Psoas muscle (tissue), 8 donors: ENCODE results near the gene GRIN2C. TPM values are rescaled to one million over a fixed set of nuclear protein-coding genes. Genes with fewer than 3 reads are reported as not detected.

Experiments
- ATAC-seq, 4 donors: fragments of 200-7000 bp; cut with Tn5 transposase; one replicate each; pipeline ENCODE4 v1.9.1; 2020; ENCODE audit warnings: moderate library complexity in 3 of 4, mild to moderate bottlenecking in 2 of 4
- DNase-seq, 2 donors: peaks; one replicate each; pipeline ENCODE4 v3.0.0-alpha.2; 2020
- H3K27ac ChIP-seq: fragments of 200-600 bp; one replicate; pipeline ENCODE4 v1.8.0; 2022
- H3K27me3 ChIP-seq, 3 donors: fragments of 200-600 bp in 1 of 3; one replicate each; pipeline versions ENCODE4 v1.6.1 to v1.8.0; 2013 to 2022; ENCODE audit warnings: low read length in 2 of 3, mild to moderate bottlenecking in 2 of 3, moderate library complexity in 1 of 3; ENCODE audit not compliant: insufficient read depth in 3 of 3
- H3K36me3 ChIP-seq, 2 donors: fragments of 200-600 bp in 1 of 2; one replicate each; pipeline versions ENCODE4 v1.6.1 to v1.8.0; 2013 to 2022; ENCODE audit warnings: low read depth in 1 of 2, mild to moderate bottlenecking in 1 of 2, moderate library complexity in 1 of 2; ENCODE audit not compliant: insufficient read depth in 1 of 2
- H3K4me1 ChIP-seq: fragments of 200-600 bp; one replicate; pipeline ENCODE4 v1.8.0; 2022
- H3K4me3 ChIP-seq: fragments of 200-600 bp; one replicate; pipeline ENCODE4 v1.8.0; 2022; ENCODE audit warnings: mild to moderate bottlenecking
- H3K9me3 ChIP-seq: fragments of 200-600 bp; one replicate; pipeline ENCODE4 v1.8.0; 2022
- WGBS, 3 donors: extraction: QIAGEN DNeasy Blood & Tissue Kit; methylation state at CpG; one replicate each; pipeline versions ENCODE4 v1.1.6 to v1.1.7; 2013; 5-methylcytosine and 5-hydroxymethylcytosine counted together
- intact Hi-C, 2 donors: fragments of 100-400 bp; cut with DNase I; formaldehyde crosslinking; loops; one replicate each; pipeline versions ENCODE4 v1.11.0 to v1.14.2; 2022
- polyA plus RNA-seq, 3 donors: library from polyadenylated mRNA; stranded (reverse); fragments of 200-250 nt; gene quantifications; one replicate each; pipeline ENCODE4 v1.2.3, GENCODE V29; 2013
- total RNA-seq, 4 donors: library from RNA; stranded (reverse); fragmentation: NEBNext Ultra II Directional in 2 of 4; extraction: Animal tissue kit (Norgen Biotek cat#: 25700) in 2 of 4; gene quantifications; one replicate each; pipeline versions ENCODE4 v1.2.1 to v1.2.4, GENCODE V29; 2021 to 2023
- TF ChIP-seq, protein P1 (sequence below): fragments of 200-600 bp; IDR thresholded peaks from one replicate; pipeline ENCODE4 v1.8.0; 2022; ENCODE audit warnings: antibody characterized with exemption
- donor health status: healthy with polysubstance abuse.
- donor health status: DM: no; HTN: no; CAD: no; lungs with moderate emphysema.
- donor health status: Bipolar disorder and iron deficiency.
- donor health status: healthy.
- donor health status: DM: yes; HTN: yes; CAD: no.
- donor health status: DM: no; HTN: no; CAD: no.
- donor health status: DM: no; HTN: no; CAD: no.
- donor health status: DM: yes; HTN: yes; CAD: no.

Gene GRIN2C
- total and polyA plus RNA-seq, 7 donors = 0.06 to 0.74 (median 0.32) TPM

DNA sequence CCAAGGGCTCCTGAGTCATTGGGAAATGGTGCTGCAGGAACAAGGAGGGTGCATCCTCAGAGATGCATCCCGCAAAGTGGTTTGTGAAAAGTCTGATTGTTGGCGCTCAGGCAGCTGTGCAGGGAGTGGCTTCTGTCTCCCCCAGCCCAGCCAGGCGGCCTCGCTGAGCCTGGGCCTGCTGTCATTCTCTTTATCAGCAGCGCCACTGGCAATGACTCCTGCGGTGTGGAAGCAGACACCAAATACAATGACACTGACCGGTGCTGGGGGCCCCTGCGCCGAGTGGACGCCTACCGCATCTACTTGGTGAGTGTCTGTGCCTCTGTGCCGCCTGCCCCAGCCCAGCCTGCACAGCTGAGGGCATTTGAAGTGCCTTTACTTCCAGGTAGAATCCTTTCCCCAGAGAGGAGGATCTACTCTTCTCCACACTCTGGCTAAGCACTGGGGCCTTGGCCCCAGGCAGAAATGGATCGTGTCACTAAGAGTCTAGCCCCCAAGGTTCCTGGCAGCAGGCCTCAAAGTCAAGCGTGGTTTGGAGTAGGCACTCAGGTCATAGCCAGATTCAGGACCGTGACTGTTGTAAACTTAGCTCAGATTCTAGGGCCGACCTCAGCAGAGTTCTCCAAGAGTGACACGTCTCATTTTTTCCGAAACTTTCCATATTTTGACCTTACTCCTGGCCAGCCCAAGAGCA, 64.2 kb downstream of the GRIN2C start:
- Histone ChIP-seq H3K9me3 (no peaks in the 10 kb centered on the region), H3K36me3 (peaks cover 3 to 83% of the 10 kb centered on the region in 2 donors), H3K4me1 (no peaks in the 10 kb centered on the region), H3K27ac (no peak overlapping the region), H3K27me3 (no peaks in the 10 kb centered on the region), H3K4me3 (no peak overlapping the region)
- ATAC-seq (no peak), DNase-seq (no peak)
- intact Hi-C loops = loop anchor here in 1 of 2 donors (10.0 kb wide), 1 partner anchor 159 kb away; no protein-coding TSS in a partner anchor
- 83 to 88% (median 86%) methylated on average over 18 of the region's 18 CpGs for WGBS, 3 donors
- TF ChIP-seq, protein P1, sequence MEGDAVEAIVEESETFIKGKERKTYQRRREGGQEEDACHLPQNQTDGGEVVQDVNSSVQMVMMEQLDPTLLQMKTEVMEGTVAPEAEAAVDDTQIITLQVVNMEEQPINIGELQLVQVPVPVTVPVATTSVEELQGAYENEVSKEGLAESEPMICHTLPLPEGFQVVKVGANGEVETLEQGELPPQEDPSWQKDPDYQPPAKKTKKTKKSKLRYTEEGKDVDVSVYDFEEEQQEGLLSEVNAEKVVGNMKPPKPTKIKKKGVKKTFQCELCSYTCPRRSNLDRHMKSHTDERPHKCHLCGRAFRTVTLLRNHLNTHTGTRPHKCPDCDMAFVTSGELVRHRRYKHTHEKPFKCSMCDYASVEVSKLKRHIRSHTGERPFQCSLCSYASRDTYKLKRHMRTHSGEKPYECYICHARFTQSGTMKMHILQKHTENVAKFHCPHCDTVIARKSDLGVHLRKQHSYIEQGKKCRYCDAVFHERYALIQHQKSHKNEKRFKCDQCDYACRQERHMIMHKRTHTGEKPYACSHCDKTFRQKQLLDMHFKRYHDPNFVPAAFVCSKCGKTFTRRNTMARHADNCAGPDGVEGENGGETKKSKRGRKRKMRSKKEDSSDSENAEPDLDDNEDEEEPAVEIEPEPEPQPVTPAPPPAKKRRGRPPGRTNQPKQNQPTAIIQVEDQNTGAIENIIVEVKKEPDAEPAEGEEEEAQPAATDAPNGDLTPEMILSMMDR = no peak

DNA sequence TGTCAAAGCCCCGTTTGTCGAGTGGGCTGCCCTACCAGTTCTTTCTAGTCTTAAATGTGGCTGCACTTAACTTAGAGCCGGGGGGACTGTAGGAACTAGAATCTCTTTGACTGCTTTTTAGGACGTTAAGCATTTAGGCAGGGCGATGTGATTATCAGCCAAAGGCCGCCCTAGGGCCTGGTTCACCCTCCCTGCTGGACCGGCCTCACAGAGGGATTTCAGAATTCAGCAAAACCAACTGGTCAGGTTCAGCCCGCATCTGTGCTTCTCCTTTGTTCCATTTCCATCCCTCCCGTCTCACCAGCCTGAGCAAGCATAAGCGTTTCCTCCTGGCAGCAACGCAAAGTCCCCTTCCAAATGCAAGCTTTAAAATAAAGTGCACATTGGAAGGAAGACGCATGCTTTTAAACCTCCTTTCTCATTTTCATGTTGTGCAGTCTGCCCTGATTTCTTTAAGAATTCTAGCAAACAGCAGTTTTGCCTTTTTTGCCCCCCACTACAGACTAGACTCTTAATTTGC, 67.0 kb downstream of the GRIN2C start:
- H3K36me3 ChIP-seq = peaks cover 3 to 76% of the 10 kb centered on the region in 2 donors
- TF ChIP-seq, protein P1 = no peak
- H3K27ac ChIP-seq = no peak overlapping the region
- no peak for ATAC-seq
- H3K4me1 ChIP-seq = no peaks in the 10 kb centered on the region
- no peaks in the 10 kb centered on the region for H3K9me3 ChIP-seq
- intact Hi-C loops = loop anchor here in 1 of 2 donors (10.0 kb wide), 1 partner anchor 162 kb away; no protein-coding TSS in a partner anchor
- 94 to 97% (median 97%) methylated on average over 11 to 12 of the region's 12 CpGs for WGBS, 3 donors
- H3K27me3 ChIP-seq = no peaks in the 10 kb centered on the region
- no peak overlapping the region for H3K4me3 ChIP-seq
- DNase-seq = no peak

Other genes with a start within 250 kb of the GRIN2C start
- gene CD300E, start 236.1 kb downstream of the GRIN2C start, total RNA-seq = under 1 TPM in 3 of 4 donors, not detected in 1; 0.21 to 0.50 (median 0.49) TPM
- gene CD300E, start 236.1 kb downstream of the GRIN2C start, polyA plus RNA-seq = under 1 TPM; 0.09 to 0.27 (median 0.21) TPM
- under 1 TPM in 2 of 4 donors, not detected in 2; 0.32 to 0.39 TPM for gene CD300LF, start 147.0 kb downstream of the GRIN2C start, total RNA-seq
- gene CD300LF, start 147.0 kb downstream of the GRIN2C start, polyA plus RNA-seq = under 1 TPM in 2 of 3 donors, not detected in 1; 0.09 to 0.16 TPM
- under 1 TPM; 0.62 to 0.78 (median 0.67) TPM for gene RAB37, start 122.6 kb downstream of the GRIN2C start, total RNA-seq
- gene RAB37, start 122.6 kb downstream of the GRIN2C start, polyA plus RNA-seq = under 1 TPM; 0.69 to 0.82 (median 0.75) TPM
- gene NHERF1, start 111.3 kb downstream of the GRIN2C start, total RNA-seq = 10 to 100 TPM in 1 of 4 donors, 1 to 10 TPM in 3; 3.9 to 16.6 (median 4.9) TPM
- 10 to 100 TPM in 1 of 3 donors, 1 to 10 TPM in 2; 2.4 to 37.1 (median 3.1) TPM for gene NHERF1, start 111.3 kb downstream of the GRIN2C start, polyA plus RNA-seq
- 10 to 100 TPM; 15.2 to 32.8 (median 19.9) TPM for gene NAT9, start 83.5 kb downstream of the GRIN2C start, total RNA-seq
- gene NAT9, start 83.5 kb downstream of the GRIN2C start, polyA plus RNA-seq = 10 to 100 TPM; 25.8 to 52.5 (median 25.8) TPM
- 1 to 10 TPM; 3.0 to 7.9 (median 4.2) TPM for gene FDXR, start 13.1 kb upstream of the GRIN2C start, total RNA-seq
- 1 to 10 TPM; 3.4 to 4.7 (median 3.7) TPM for gene FDXR, start 13.1 kb upstream of the GRIN2C start, polyA plus RNA-seq
- not detected for gene FADS6, start 33.7 kb upstream of the GRIN2C start, total RNA-seq
- gene FADS6, start 33.7 kb upstream of the GRIN2C start, polyA plus RNA-seq = under 1 TPM in 1 of 3 donors, not detected in 2; 0.01 TPM
- not detected for gene USH1G, start 63.4 kb upstream of the GRIN2C start, total RNA-seq
- gene USH1G, start 63.4 kb upstream of the GRIN2C start, polyA plus RNA-seq = not detected
- gene OTOP2, start 64.4 kb upstream of the GRIN2C start, total RNA-seq = not detected
- gene OTOP2, start 64.4 kb upstream of the GRIN2C start, polyA plus RNA-seq = not detected
- not detected for gene OTOP3, start 76.0 kb upstream of the GRIN2C start, total RNA-seq
- gene OTOP3, start 76.0 kb upstream of the GRIN2C start, polyA plus RNA-seq = under 1 TPM in 1 of 3 donors, not detected in 2; 0.04 TPM
- 10 to 100 TPM in 1 of 4 donors, 1 to 10 TPM in 3; 1.7 to 10.4 (median 2.8) TPM for gene HID1, start 112.9 kb upstream of the GRIN2C start, total RNA-seq
- gene HID1, start 112.9 kb upstream of the GRIN2C start, polyA plus RNA-seq = 1 to 10 TPM; 2.3 to 4.8 (median 2.3) TPM
- gene CDR2L, start 127.7 kb upstream of the GRIN2C start, total RNA-seq = 1 to 10 TPM; 1.4 to 3.4 (median 2.7) TPM
- 1 to 10 TPM; 1.3 to 1.7 (median 1.5) TPM for gene CDR2L, start 127.7 kb upstream of the GRIN2C start, polyA plus RNA-seq
- gene MRPL58, start 152.8 kb upstream of the GRIN2C start, total RNA-seq = 10 to 100 TPM; 50.4 to 70.6 (median 59.2) TPM
- gene MRPL58, start 152.8 kb upstream of the GRIN2C start, polyA plus RNA-seq = 10 to 100 TPM; 64.1 to 80.6 (median 76.2) TPM
- 100 to 1,000 TPM; 409 to 577 (median 500) TPM for gene ATP5PD, start 187.1 kb upstream of the GRIN2C start, total RNA-seq
- gene ATP5PD, start 187.1 kb upstream of the GRIN2C start, polyA plus RNA-seq = 100 to 1,000 TPM; 619 to 931 (median 653) TPM
- gene KCTD2, start 187.3 kb upstream of the GRIN2C start, total RNA-seq = 10 to 100 TPM; 29.2 to 38.7 (median 35.2) TPM
- 10 to 100 TPM; 26.9 to 71.2 (median 29.7) TPM for gene KCTD2, start 187.3 kb upstream of the GRIN2C start, polyA plus RNA-seq
- gene SLC16A5, start 228.1 kb upstream of the GRIN2C start, total RNA-seq = 10 to 100 TPM in 1 of 4 donors, 1 to 10 TPM in 3; 5.6 to 10.7 (median 8.1) TPM
- gene SLC16A5, start 228.1 kb upstream of the GRIN2C start, polyA plus RNA-seq = 1 to 10 TPM; 1.2 to 4.5 (median 3.8) TPM